ENCODE data around the gene IKZF3.
"Not testable (repeated sequence)": the region's sequence is repeated elsewhere in the genome, so short reads cannot be mapped to it uniquely, and the experiment has no call there.

Gene IKZF3

DNA sequence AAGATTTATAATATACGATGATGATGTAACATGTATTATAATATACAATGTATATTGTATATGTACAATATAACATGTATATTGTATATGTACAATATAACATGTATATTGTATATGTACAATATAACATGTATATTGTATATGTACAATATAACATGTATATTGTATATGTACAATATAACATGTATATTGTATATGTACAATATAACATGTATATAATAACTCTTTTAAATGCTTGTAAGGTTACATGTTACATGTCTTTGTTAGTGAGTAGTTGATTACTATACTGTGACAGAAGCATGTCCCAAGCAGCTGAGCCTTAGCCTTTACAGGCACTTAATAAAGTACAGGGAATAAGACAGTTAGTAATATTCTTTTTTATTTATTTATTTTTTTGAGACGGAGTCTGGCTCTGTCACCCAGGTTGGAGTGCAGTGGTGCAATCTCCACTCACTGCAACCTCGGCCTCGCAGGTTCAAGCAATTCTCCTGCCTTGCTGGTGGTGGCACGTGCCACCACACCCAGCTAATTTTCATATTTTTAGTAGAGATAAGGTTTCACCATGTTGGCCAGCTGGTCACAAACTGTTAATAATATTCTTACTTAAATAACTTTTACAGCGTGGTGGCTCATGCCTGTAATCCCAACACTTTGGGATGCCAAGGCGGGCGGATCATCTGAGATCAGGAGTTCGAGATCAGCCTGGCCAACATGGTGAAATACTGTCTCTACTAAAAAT, 8.0 kb downstream of the IKZF3 start:
- not testable (repeated sequence) for DNase-seq (ENCODE audit: low read depth)

DNA sequence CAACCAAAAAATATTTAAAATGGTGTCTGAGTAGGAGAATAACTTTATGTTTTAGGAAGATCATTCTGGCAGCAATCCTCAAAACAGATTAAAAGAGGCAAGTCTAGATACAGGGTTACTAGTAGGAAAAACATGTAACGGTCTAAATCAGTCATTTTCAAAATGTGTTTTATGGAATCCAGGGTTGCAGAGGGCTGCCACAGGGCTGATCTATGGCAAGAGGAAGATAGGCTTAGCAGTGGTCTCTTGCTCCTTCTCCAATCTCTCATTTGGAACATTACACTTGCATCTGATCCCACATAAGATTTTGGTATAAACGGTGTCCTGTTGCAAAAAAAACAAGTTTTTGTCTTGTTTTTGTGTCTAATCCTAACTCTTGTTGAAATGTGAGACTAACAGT, 9.2 kb downstream of the IKZF3 start:
- DNase-seq (ENCODE audit: low read depth): no peak

DNA sequence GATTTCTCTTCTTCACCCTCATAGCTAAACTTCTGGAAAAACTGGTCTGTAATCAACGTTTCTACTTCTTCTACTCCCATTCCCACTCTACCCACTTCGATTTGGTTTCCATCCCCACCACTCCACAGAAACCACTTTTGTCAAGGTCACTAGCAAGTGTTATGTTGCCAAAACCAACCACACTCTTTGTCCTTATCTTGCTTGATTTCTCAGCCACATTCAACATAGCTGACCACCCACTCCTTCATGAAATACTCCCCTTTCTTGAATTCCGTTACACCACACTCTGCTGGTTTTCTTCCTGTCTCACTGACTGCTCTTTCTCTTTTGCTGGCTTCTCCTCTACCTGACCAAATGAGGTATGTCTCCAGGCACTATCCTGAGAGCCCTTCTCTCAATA, 11.9 kb downstream of the IKZF3 start:
- no peak for DNase-seq (ENCODE audit: low read depth)

DNA sequence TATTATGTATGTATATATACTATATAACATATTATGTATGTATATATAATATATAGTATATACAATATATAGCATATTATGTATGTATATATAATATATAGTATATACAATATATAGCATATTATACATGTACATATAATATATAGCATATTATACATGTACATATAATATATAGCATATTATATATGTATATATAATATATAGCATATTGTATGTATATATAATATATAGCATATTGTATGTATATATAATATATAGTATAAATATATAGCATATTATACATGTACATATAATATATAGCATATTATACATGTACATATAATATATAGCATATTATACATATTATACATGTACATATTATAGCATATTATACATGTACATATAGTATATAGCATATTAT, 13.9 kb downstream of the IKZF3 start:
- DNase-seq (ENCODE audit: low read depth): not testable (repeated sequence)

DNA sequence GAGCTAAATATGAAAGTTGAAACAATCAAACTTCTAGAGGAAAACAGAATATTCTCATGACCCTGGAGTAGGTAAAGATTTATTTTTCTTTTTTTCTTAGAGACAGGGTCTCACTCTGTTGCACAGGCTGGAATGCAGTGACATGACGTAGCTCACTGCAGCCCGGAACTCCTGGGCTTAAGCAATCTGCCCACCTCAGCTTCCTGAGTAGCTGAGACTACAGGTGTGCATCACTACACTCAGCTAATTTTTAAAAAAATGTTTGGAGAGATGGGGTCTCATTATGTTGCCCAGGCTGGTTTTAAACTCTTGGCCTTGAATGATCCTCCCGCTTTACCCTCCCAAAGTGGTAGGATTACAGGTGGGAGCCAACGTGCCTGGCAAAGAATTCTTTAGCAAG, 15.5 kb downstream of the IKZF3 start:
- DNase-seq (ENCODE audit: low read depth): no peak

DNA sequence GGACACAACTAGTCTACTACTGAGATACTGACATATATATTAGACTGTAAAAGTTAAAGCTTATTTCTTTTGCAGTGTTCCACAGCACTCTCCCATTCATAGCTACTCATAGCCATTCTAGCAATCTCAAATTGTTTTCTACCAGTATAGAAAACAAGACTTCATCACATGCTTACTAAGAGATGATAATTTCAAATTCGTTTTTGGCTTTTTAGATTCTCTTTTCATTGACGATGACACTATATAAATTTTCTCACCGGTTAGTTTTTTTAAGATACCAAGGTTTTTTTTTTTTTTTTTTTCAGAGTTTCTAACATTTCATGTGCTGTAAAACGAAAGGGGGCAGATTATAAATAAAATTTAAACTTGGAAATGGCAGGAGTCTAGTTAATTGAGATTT, 17.9 kb downstream of the IKZF3 start:
- no peak for DNase-seq (ENCODE audit: low read depth)

DNA sequence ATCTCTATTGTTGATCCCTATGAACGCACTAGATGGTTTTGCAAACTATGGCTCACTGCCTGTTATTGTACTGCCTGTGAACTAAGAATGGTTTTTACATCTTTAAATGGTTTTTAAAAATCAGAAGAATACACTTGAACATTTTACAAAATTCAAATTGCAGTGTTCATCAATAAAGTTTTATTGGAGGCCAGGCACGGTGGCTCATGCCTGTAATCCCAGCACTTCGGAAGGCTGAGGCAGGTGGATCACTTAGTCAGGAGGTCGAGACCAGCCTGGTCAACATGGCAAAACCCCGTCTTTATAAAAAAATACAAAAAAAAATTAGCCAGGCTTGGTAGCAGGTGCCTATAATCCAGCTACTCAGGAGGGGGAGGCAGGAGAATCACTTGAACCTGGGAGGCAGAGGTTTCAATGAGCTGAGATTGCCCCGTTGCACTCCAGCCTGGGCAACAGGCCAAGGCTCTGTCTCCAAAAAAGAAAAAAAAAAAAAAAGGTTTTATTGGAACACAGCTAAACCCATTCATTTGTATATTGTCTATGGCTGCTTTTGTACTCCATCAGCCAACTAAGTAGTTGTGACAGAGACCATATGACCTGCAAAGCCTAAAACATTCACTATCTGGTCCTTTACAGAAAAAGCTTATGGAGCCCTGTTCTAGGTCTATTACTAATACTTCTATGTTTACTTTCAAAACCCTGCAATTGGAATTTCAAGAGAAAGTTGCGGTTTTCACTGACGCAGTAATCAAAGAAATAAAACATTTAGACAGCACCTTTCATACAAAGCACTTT, 18.9 kb downstream of the IKZF3 start:
- DNase-seq (ENCODE audit: low read depth): no peak

DNA sequence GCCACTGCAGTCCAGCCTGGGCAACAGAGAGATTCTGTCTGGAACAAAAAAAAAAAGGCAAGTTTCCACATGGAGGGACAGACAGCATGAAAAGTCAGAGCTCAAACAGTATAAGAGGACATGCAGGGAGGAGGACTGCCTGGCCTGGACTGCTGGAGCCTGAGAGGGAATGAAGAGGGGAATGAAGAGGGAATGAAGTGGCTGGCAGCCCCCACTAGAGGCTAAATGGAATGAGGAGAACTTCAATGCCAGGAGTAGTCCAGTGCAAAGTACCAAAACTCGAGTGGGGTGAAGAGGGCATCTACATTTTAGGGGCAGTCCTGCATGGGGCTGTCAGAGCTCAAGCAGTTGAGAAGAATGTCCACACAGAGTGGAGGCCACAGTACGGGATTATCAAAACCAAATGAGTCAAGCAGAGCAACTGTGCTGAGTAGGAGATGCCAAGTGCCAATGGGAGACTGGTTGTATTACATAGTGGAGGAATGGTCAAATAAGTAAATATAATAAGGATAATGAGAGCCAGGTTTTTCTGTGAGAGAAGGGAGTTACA, 22.9 kb downstream of the IKZF3 start:
- DNase-seq (ENCODE audit: low read depth): no peak

DNA sequence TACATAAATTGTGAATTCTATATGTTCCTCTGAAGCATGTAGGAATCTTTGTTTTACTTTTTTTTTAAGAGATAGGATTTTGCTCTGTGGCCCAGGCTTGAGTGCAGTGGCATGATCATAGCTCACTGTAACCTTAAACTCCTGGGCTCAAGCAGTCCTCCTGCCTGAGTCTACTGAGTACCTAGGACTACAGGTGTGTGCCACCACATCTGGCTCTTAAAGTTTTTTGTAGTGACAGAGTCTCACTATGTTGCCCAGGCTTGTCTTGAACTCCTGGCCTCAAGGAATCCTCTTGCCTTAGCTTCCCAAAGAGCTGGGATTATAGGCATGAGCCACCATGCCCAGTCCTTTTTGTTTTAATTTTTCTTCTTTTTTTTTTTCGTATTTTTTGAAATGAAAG, 25.3 kb downstream of the IKZF3 start:
- DNase-seq (ENCODE audit: low read depth): no peak

DNA sequence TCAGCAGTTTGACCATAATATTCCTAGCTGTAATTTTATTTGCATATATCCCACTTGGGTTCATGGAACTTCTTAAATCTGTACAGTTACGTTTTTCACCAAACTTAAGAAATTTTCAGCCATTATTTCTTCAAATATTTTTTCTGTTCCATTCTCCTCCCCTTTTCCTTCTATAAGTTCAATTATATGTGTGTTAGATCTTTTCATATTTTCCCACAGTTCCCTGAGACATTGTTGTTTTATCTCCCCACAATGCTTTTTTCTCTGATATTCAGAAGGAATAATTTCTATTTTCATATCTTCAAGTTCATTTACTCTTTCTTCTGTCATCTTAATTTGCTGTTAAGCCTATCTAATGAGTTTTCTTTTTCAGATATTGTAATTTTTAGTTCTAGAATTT, 26.1 kb downstream of the IKZF3 start:
- DNase-seq (ENCODE audit: low read depth): no peak

DNA sequence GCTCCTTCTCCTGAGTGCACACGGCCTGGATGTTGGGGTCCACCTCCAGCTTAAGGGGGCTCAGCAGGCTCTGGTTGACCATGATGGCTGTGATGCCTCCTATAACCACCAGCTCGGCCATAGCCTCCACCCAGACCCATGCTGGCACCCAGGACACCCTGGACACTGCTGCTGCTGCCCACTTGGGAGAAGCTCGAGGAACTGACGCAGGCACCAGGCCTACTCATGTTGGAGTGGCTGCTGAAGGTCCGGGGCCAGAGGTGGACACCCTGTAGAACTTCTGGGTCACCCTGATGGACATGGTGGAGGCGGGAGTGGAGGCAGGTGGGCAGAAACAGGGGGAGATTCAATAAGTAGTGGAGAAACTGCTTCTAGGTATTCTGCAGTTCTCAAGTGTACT, 28.0 kb downstream of the IKZF3 start:
- no peak for DNase-seq (ENCODE audit: low read depth)

DNA sequence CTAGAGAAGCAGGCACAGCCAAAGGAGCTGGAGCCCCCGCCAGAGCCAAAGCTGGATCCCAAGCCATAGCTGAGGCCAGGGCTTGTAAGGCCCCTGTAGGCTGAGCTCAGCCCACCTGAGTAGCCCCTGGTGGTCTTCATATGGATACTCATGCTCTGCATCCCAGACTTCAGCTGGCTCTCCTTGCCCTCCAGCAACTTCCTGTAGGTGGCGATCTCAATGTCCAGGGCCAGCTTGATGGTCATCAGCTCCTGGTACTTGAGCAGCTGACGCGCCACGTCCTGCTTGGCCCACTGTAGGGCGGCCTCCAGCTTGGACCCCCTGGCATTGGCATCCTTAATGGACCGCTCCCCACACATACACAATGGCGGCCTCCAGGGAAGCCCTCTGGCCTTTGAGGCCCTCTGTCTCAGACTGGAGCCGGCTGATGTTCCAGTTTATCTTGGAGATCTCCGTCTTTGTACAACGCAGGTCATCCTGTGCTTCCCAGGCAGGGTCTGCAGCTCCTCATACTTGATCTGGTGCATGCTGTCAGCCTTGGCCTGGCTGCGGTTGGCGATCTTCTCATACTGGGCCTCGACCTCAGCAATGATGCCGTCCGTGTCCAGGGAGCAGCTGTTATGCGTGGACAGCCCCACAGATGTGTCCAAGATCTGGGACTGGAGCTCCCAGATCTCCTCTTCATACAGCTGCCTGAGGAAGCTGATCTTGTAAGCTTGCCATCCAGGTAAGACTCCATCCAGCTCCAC, 28.9 kb downstream of the IKZF3 start:
- no peak for DNase-seq (ENCODE audit: low read depth)

DNA sequence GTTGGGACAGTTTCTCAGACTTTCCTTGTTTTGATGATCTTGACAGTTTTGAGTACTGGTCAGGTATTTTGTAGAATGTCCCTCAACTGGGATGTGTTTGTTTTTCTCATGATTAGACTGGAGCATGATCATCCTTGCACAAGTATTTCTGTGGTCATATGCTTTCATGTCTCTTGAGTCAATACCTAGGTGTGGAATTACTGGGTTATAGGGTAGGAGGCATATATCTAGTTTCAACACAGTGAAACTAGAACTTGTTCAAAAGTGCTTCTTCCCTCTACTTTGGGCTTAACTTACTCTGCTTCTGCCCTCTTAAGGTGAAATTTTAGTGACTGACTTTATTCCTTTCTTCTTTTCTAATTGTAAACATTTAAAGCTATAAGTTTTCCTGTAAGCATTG, 30.1 kb downstream of the IKZF3 start:
- no peak for DNase-seq (ENCODE audit: low read depth)

DNA sequence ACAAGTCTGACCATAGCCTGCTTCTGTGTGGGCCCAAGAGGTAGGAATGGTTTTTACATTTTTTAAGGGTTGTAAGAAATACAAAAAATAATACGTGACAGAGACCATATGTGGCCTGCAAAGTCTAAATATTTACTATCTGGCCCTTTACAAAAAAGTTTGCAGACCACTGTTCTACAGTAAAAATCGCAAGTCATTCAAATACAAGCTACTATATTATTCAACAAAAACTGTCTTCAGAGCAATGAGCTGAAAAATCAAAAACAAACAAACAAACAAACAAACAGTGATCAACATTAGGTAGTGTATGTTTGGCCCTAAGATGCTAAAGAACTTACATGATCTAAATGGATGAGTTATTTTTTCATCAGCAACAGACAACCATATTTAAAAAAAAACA, 32.5 kb downstream of the IKZF3 start:
- no peak for DNase-seq (ENCODE audit: low read depth)

DNA sequence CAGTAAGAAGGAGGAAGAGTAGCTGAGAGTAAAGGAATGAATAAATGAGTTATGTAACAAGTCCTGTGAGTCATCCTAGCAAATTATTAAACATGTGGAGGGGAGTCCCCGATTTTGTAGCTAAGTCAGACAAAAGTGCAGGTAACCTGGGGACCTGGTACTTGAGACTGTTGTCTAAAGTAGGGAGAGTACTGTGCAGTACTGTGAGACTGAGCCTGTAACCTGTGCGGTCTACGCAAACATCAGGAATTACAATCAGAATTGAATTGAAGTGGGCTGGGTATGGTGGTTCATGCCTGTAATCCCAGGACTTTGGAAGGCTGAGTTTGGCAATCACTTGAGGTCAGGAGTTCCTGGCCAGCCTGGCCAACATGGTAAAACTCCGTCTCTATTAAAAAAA, 35.7 kb downstream of the IKZF3 start:
- DNase-seq (ENCODE audit: low read depth): no peak

DNA sequence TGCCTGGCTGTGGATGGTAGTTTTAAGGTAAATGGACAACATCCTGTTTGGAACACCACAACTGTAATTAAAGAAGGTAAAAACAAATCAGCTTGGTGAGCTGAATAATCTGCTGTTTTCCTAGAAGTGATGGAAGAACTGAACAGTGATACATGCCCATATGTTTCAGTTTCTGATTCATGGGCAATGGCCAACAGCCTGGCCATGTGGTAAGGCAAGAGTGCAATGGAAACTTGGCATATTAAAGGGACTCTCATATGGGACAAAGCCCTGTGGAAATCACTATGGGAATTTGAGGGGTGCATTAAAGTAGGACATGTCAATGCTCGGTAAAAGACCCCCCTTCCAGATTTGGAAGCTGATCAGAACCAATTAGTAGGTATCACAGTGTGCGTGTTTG, 37.8 kb downstream of the IKZF3 start:
- DNase-seq (ENCODE audit: low read depth): no peak

DNA sequence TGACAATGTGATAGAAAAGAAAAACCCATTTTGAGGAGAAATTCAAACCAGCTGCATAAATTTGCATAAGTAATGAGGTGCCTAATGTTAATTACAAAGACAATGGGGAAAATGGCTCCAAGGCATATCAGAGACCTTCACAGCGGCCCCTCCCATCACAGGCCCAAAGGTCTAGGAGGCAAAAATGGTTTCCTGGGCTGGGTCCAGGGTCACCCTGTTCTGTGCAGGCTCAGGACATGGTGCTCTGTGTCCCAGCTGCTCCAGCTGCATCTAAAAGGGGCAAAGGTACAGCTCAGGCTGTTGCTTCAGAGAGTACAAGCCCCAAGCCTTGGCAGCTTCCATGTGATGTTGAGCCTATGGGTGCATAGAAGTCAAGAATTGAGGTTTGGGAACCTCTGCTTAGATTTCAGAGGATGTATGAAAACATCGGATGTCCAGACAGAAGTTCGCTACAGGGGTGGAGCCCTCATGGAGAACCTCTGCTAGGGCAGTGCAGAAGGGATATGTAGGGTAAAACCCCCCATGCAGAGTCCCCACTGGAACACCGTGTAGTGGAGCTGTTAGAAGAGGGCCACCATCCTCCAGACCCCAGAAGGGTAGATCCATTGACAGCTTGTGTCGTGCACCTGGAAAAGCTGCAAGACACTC, 40.6 kb downstream of the IKZF3 start:
- no peak for DNase-seq (ENCODE audit: low read depth)

DNA sequence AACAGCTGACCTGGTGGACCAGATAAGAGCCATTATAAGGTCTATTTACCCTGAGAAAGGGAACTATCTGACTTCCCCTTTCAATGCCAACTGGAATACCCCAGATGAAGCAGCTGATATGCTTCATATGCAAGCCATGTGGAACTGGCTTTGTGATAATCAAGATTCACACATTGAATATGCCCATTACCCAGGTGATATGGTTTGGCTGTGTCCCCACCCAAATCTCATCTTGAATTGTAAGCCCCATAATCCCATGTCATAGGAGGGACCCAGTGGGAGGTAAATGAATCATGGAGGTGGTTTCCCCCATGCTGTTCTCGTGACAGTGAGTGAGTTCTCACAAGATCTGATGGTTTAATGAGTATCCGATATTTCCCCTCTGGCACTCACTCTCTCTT, 42.1 kb downstream of the IKZF3 start:
- DNase-seq (ENCODE audit: low read depth): no peak

DNA sequence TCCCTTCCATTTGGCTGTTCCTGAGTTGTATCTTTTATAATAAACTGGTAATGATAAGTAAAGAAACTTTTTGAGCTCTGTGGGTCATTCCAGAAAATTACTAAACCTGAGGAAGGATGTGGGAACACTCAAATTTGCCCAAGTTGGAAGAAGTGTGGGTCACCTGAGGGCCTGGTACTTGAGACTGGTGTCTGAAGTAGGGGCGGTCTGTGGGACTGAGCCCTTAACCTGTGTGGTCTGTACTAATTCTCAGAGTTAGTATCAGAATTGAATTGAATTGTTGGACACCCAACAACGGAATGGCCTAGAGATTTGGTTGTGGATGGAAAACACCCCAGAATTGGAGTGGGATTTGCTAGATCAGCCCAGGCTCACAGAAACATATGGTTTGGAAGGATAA, 43.1 kb downstream of the IKZF3 start:
- DNase-seq (ENCODE audit: low read depth): no peak

DNA sequence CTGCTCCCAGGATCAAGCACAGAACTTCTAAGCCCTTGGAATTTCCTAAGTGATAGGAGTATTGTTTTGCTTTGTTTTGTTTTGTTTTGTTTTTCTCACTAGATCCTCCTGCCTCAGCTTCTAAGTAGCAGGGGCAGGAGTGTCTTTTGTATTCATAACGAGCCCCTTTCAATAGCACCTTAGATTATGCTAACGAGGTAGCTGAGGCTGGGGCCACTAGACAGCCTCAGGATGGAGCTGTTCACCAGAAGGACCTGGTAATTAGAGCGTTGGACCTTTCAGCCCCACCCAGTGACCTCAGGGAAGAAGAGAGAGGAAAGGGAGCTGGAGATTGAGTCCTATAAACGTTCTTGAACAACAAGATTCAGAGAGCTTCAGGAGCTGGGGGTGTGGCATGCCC, 43.6 kb downstream of the IKZF3 start:
- DNase-seq (ENCODE audit: low read depth): no peak

DNA sequence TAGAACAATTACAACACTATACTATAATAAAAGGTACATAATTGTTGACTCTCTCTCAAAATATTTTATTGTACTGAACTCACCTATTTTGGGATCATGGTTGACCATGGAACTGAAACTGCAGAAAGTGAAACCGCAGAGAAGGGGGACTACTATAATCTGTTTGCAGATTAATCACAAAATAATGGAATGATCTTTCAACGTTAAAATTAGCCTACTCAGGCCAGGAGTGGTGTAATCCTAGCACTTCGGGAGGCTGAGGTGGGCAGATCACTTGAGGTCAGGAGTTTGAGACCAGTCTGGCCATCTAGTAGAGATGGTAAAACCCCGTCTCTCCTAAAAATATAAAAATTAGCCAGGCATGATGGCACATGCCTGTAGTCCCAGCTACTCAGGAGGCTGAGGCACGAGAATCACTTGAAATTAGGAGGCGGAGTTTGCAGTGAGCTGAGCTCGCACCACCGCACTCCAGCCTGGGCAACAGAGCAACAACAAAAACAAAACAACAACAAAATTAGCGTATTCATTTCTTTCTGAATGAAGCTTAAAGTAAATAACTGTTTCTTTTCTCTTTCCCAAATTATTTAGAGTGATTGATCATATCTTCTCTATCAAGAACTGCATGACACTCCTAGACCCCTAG, 45.6 kb downstream of the IKZF3 start:
- no peak for DNase-seq (ENCODE audit: low read depth)

DNA sequence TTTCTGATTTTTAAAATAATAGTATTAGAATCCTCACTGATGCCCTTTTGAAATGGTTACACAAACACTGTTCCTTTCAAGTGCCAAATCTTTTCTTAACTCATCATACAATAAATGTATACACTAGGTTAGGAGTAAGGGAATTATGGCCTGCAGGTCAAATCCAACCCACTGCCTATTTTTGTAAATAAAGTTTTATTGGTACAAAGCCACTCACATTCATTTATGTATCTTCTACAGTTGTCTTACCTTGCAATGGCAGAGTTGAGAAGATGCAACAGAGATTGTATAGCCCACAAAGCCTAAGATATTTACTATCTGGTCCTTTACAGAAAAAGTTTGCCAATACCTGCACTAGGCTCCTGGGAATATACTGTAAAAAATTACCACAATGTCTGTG, 47.8 kb downstream of the IKZF3 start:
- no peak for DNase-seq (ENCODE audit: low read depth)
